Central memory CD8-positive, alpha-beta T cell (primary cell): ENCODE measurements around the gene ZFP62.

ENCODE experiments used
- ATAC-seq: fragments of 150-1000 bp; cut with Tn5 transposase; replicated peaks from 2 replicates; pipeline ENCODE4 v1.10.0; 2022; ENCODE audit warnings: mild to moderate bottlenecking, moderate FRiP score, moderate number of reproducible peaks; ENCODE audit not compliant: poor library complexity, severe bottlenecking; ENCODE audit errors: extremely low read depth
- DNase-seq, 2 donors: peaks; one replicate each; pipeline ENCODE4 v3.0.0; 2021; ENCODE audit warnings: low spot score in 2 of 2
- H3K27ac Mint-ChIP-seq: one replicate; pipeline ENCODE4 v1.8.0; 2022; ENCODE audit warnings: low read depth, mild to moderate bottlenecking, moderate library complexity, mixed read lengths
- H3K27me3 Mint-ChIP-seq: one replicate; pipeline ENCODE4 v1.8.0; 2022; ENCODE audit warnings: mixed read lengths
- H3K36me3 Mint-ChIP-seq: one replicate; pipeline ENCODE4 v1.8.0; 2022; ENCODE audit warnings: mild to moderate bottlenecking, moderate library complexity, mixed read lengths; ENCODE audit not compliant: insufficient read depth
- H3K4me1 Mint-ChIP-seq: one replicate; pipeline ENCODE4 v1.8.0; 2022; ENCODE audit warnings: mixed read lengths
- H3K4me3 Mint-ChIP-seq: one replicate; pipeline ENCODE4 v1.8.0; 2022; ENCODE audit warnings: mild to moderate bottlenecking, moderate library complexity, mixed read lengths
- H3K9me3 Mint-ChIP-seq: one replicate; pipeline ENCODE4 v1.8.0; 2022; ENCODE audit warnings: mixed read lengths

ZFP62 gene

DNA sequence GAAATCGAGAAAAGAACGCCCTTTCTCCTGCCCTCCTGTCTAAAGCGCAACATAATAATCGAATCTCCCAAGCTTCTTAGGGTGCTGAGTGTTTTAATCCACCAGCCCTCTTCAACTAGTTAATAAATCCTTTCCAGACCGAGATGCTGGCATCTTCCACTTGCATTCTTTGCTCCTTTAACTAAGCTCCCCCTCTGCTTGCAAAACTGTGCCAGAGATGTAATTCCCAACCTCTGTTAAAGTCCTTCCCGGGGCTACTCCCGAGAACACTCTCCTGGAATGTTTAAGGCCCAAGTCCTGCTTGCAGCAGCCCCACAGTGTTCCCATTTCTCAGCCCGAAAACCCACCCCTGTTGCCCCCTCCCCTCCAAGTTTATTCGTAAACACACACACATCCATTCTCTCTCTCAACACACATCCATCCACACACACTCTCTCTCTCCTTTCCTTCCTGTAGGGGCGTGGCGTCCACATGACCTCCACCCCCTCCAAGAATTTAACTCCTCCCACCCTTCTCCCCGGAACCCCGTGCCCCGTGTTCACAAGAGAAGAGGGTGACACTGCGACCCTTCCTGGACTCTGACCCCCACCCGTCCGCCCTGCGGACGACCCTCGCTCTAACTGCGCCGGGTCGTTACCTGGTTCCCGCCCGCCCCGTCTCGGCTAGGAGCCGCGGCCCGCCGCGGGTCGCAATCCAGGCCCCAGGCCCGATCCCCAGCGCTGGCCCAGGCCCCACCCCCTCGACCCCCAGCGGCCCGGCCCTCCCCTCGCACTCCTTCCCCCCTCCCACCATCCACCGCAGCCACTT lies 51.5 kb downstream of the ZFP62 start:
- H3K27me3 Mint-ChIP-seq = no peaks in the 10 kb centered on the region
- H3K4me1 Mint-ChIP-seq = peaks cover 62% of the 10 kb centered on the region
- H3K9me3 Mint-ChIP-seq = no peaks in the 10 kb centered on the region
- peaks cover 23% of the 10 kb centered on the region for H3K36me3 Mint-ChIP-seq
- DNase-seq = peak; percentile 85 to 91
- H3K27ac Mint-ChIP-seq = peak overlapping the region; percentile 95
- H3K4me3 Mint-ChIP-seq = peak overlapping the region; percentile 75
- peak; percentile 74 for ATAC-seq

DNA sequence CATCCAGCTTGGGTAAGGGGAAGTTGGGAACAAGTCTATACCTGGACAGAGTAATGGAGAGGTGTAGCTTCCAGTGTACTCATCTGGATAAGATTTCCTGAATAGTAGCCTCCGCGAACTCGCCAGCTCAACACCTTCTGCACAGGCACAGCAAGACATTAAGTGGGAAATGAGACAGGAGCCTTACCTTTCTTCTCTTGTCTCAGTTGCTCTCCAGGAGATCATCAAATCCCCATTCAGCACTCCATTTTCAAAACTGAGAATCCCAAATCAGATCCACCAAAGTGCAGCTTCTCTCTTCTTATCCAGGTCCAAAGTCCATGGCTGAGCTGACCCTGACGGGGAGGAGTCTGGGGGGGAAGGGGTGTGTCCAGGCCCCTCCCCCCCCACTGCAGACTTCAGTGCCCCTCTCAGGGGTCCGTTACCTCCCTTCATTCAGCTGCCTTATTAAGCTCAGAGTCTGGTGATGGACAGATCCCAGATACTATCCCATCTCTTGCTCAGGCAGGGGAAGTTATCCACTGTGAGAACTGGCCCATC lies 52.5 kb downstream of the ZFP62 start:
- H3K36me3 Mint-ChIP-seq = peaks cover 25% of the 10 kb centered on the region
- peaks cover 69% of the 10 kb centered on the region for H3K4me1 Mint-ChIP-seq
- no peaks in the 10 kb centered on the region for H3K27me3 Mint-ChIP-seq
- H3K9me3 Mint-ChIP-seq = no peaks in the 10 kb centered on the region
- ATAC-seq (no peak), DNase-seq (no peak)
- peak overlapping the region; percentile 75 for H3K4me3 Mint-ChIP-seq
- H3K27ac Mint-ChIP-seq = peak overlapping the region; percentile 95

DNA sequence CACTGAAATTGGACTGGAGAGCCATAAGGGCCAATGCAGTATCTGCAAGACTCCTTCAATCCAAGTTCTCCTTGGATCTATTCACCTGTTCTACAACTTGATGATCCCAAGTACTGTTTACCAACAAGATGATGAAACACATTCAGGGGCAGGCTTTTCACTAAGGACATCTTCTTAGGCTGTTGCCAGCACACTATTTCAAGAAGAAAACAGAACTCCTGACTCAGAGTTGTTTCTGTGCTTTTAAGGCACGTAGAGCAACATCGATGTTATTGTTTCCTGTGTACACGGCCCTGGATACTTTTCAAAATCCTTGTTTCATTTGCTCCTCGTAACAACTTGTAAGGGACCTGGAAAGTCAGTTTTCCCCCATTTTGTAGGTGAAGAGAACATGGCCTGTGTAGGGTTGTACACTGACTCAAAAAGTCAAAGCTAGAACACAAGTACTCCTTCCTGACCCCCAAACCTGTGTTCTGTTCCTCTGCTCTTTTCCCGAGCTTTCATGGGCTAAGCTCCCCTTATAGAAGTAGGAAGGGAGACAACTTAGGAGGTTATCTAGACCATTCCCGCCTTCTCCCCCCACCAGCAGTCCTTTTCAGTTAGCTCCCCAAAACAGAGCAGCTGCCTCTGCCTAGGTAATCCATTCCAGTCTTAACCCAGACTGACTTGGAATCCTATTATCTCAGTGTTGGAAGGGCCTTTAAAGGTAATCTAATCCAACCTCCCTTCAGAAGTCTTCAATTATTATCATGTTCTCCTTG lies 53.2 kb downstream of the ZFP62 start:
- Mint-ChIP-seq H3K36me3 (peaks cover 27% of the 10 kb centered on the region), H3K27me3 (no peaks in the 10 kb centered on the region), H3K4me1 (peaks cover 69% of the 10 kb centered on the region), H3K27ac (peak overlapping the region; percentile 92), H3K9me3 (no peaks in the 10 kb centered on the region), H3K4me3 (peak overlapping the region; percentile 75)
- no peak for DNase-seq
- ATAC-seq = no peak

DNA sequence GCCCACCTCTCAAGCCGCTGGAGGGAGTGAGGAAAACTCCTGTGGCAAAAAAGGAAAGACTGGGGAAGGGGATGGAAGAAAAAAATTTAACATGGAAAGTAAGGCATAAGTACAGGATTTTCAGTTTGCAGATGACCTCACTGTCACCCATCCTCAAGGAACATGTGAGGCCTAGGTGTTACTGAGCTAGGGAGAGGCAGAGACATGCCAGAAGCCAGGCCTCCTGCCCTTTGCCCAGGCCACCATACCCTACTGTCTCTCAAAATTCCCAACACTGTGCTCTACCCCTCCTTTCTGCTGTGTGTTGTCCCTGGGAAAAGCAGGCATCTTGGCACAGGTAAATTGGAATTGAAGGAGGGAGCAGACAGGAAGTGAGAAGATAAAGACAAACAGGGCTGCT lies 54.0 kb downstream of the ZFP62 start:
- H3K4me3 Mint-ChIP-seq = peak overlapping the region; percentile 75

DNA sequence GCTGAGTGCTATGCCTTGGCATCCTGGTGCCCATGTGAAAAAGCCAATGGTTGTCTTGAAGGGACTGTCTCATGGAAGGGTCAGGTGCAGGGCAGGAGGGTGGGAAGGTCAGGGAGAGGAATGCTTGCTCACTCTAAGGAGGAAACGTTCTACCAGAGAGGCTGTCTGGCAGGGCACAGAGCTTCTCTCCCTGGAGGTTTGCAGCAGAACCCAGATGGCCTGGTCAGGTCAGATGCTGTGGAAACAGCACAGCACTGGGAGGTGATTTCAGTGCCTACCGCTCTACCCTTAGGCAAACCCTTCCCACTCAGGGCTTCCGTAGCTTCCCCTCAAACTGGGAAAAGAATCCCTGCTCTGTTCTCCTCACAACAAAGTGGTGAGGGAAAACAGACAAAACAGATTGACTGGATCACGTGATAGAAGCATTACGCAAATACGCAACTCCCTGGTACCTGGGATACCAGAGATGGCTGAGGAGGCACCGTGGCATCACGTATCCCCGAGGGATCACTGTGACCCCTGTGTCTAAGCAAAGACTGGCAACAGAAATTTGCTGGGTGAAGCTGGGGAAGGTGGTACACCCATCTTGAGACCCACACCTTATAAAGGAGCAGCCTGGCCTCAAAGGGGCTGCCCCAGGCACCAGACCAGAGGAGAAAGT lies 54.6 kb downstream of the ZFP62 start:
- ATAC-seq (no peak), DNase-seq (no peak)
- H3K9me3 Mint-ChIP-seq = no peaks in the 10 kb centered on the region
- peak overlapping the region; percentile 75 for H3K4me3 Mint-ChIP-seq
- peaks cover 70% of the 10 kb centered on the region for H3K4me1 Mint-ChIP-seq
- peak overlapping the region; percentile 92 for H3K27ac Mint-ChIP-seq
- peaks cover 23% of the 10 kb centered on the region for H3K36me3 Mint-ChIP-seq
- no peaks in the 10 kb centered on the region for H3K27me3 Mint-ChIP-seq

More for the DNA sequence above, 54.0 kb downstream of the ZFP62 start:
- no peak for ATAC-seq
- Mint-ChIP-seq H3K27me3 (no peaks in the 10 kb centered on the region), H3K9me3 (no peaks in the 10 kb centered on the region), H3K27ac (peak overlapping the region; percentile 92), H3K4me1 (peaks cover 70% of the 10 kb centered on the region), H3K36me3 (peaks cover 26% of the 10 kb centered on the region)
- no peak for DNase-seq

DNA sequence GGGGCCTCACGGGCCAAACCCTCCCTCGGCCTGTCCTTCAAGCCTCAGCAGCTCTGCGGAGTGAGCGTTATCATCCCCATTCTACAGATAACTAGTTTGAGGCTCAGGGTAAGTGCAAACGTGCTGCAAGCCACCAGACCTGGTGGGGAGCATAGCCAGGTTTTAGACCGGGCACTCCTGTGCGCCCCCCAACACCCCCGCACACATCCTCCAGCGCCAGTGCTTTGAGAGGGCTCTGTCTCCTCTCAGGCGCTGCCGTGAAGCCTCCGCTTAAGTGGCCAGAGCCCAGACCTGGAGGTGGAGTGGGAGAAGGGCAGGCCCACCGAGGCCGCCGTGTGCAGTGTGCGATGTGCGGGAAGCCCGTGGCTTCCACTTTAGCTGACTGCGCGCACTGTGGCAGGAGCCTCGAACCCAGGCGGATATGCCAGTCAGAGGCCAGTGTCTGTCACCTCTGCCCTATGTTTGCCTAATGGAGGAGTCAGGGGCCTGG lies 56.9 kb downstream of the ZFP62 start:
- H3K36me3 Mint-ChIP-seq = peaks cover 20% of the 10 kb centered on the region
- H3K27me3 Mint-ChIP-seq = no peaks in the 10 kb centered on the region
- H3K4me1 Mint-ChIP-seq = peaks cover 81% of the 10 kb centered on the region
- DNase-seq = peak in 1 of 2 donors; percentile 31
- H3K4me3 Mint-ChIP-seq = peak overlapping the region; percentile 75
- no peaks in the 10 kb centered on the region for H3K9me3 Mint-ChIP-seq
- ATAC-seq = peak; percentile 25
- H3K27ac Mint-ChIP-seq = peak overlapping the region; percentile 92

DNA sequence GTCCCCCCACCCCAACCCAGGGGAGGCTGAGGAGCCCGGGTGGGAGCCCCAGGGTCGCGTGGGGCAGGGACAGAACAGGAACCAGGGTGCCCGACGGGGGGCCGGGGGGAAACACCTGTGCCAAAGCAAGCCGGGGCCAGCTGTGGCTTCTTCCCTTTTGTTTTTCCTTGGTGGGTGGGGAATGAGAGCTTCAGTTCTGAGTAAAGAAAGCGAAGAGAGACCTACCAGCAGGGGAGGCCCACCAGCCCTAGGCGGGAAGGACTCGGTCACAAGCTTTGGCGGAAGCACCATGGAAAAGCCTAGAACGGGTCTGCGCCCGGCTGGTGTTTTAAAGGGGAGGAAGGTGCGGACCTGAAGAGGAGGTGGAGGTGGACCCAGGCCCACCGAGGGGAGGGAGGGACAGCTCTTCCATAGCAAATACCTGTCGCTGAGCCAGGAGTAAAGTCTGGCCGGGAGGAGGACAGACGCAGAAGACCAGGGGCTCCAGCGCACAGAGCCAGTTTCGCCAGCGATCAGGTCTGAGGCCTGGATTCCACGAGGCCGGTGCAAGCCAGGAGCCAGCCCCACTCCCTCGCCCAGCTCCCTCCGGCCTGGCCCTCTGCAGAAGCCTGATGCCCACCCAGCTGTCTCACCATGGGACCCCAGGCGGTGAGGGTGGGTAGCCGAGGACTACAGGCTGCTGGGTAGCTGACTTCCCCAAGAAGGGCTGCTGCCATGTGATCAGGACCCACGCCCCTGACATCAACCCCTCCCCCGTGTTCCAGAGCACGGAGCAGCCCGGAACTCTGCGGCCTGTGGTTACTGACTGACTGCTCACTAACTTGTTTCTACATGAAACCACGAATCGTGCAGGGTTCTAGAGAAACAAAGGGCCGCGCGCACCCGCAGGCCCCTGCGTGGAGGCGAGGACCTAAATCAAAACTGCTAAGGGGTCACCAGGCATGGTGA lies 57.6 kb downstream of the ZFP62 start:
- DNase-seq (peak; percentile 68 to 79), ATAC-seq (peak; percentile 74)
- H3K4me3 Mint-ChIP-seq = peak overlapping the region; percentile 75
- H3K9me3 Mint-ChIP-seq = no peaks in the 10 kb centered on the region
- H3K36me3 Mint-ChIP-seq = peaks cover 20% of the 10 kb centered on the region
- H3K27me3 Mint-ChIP-seq = no peaks in the 10 kb centered on the region
- peaks cover 81% of the 10 kb centered on the region for H3K4me1 Mint-ChIP-seq
- peak overlapping the region; percentile 92 for H3K27ac Mint-ChIP-seq

DNA sequence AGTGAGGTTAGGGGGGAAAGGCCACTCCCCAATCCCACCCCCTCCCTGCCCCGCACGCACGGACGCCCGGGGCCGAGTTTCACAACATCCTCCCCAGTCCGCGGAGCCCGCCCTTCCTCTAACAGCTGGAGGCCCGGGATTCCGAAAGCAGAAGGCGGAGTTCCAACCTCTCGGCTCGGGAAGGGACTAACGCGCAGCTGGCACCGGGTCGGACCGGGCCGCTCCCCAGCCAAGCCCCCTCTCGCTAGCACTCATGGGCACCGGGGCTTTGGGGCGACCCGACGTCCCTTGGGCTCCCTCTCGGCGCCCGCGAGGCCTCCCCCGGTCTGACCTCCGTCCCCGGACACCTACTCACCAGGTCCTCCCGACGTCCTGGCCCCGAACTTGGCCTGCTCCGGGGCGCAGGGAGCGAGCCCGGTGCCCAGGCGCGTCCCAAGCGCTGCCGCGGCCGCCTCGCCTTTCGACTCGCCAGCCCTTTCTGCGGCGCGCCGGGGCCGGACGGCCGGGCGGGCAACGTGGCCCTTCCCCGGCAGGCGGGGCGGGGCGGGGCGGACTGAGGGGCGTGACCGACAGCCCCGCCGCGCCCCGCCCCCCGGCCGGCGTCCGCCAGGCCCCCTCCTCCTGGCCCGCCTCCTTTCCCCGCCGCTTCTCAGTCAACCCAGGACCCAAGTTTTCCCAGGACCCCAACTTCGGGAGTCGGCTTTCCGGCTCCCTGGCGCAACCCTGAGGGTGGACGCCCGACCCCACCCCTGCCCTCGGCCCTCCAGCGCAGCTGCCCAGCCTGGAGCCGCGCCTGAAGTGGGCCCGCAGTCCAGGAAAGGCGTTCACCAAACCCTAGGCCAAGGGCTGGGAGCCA lies 58.5 kb downstream of the ZFP62 start, which contains the start of gene MGAT1:
Gene MGAT1, minus strand, starts transcription at position 482 of the 856 bp plus-strand sequence. CDS start 9,835 bp downstream, outside the sequence.
- Mint-ChIP-seq H3K27ac (peak within 1 kb of the TSS; percentile 92), H3K4me1 (peaks cover 81% of the 10 kb centered on the region), H3K27me3 (no peaks in the 10 kb centered on the region), H3K36me3 (peaks cover 24% of the 10 kb centered on the region), H3K4me3 (peak within 1 kb of the TSS; percentile 75), H3K9me3 (no peaks in the 10 kb centered on the region)
- DNase-seq = peak; percentile 40 to 61
- peak; percentile 52 for ATAC-seq

DNA sequence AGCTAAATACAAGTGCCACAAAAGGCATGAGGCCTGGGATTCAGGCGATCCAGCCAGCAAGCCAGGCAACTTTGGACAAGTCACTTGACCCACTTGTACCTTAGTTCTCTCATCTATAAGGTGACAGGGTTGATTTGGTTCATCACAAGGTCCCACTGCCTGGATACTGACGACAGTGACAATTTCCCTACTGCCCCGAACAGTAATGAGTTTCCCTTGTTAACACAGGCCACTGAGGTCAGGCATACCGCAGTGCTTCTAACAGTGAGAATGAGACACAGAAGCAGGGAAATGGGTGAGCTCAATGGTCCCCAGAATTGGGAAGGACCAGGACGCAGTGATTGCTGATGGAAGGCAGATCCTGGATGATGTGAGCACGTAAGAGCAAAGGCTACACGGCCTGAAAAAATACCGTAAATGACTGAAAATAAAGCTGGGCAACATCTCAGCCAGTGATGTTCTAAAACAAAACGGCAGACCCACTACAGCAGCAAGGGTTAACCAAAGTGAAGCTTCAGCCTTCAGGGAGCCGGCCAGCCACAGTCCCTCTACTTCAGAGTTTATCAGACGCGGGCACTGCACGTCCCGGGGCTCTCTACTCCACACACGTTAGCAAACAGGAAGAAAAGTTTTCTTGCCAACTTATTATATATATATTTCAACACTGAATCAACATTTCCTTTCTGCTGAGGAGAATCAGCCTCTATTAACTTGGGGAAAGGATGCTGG lies 59.3 kb downstream of the ZFP62 start:
- Mint-ChIP-seq H3K4me3 (peak overlapping the region; percentile 75), H3K4me1 (peaks cover 75% of the 10 kb centered on the region), H3K27ac (peak overlapping the region; percentile 82), H3K27me3 (no peaks in the 10 kb centered on the region), H3K36me3 (peaks cover 25% of the 10 kb centered on the region), H3K9me3 (no peaks in the 10 kb centered on the region)
- no peak for DNase-seq
- ATAC-seq = no peak
